ENCODE data around the gene CACNA2D2. TPM values are rescaled to one million over a fixed set of nuclear protein-coding genes. Genes with fewer than 3 reads are reported as not detected.

The CACNA2D2 gene
- total and polyA plus RNA-seq, 12 donors: 0.09 to 2.0 (median 0.60) TPM

- 68 to 75% (median 69%) methylated on average over 13 to 18 of the region's 18 CpGs for WGBS, 4 donors
- Histone ChIP-seq H3K27me3 (no peaks in the 10 kb centered on the region), H3K27ac (no peak overlapping the region), H3K4me1 (replicated peaks in 1 of 2) (no peaks in the 10 kb centered on the region), H3K4me3 (no peak overlapping the region), H3K9me3 (replicated peaks in 1 of 3) (no peaks in the 10 kb centered on the region), H3K36me3 (replicated peaks in 1 of 2) (no peaks in the 10 kb centered on the region)
- no peak for DNase-seq
- intact Hi-C loops (cut with DNase I): loop anchor here (2.0 to 5.0 kb wide), 3 partner anchors 102 to 193 kb away; partner anchors contain the start of gene ZMYND10 (in 1 of the 2)
- TF ChIP-seq CTCF (IDR thresholded peaks at IDR 0.05) (no peak), POLR2A (IDR thresholded peaks at IDR 0.05) (no peak)
Measured at GRCh38 chr3:50539356-50540286, 36.2 kb upstream of the CACNA2D2 start.

GRCh38 chr3:50537421-50538129 is 34.1 kb upstream of the CACNA2D2 start:
- Histone ChIP-seq H3K4me3 (no peak overlapping the region), H3K27me3 (no peaks in the 10 kb centered on the region), H3K4me1 (replicated peaks in 1 of 2) (no peaks in the 10 kb centered on the region), H3K27ac (no peak overlapping the region), H3K9me3 (replicated peaks in 1 of 3) (no peaks in the 10 kb centered on the region), H3K36me3 (replicated peaks in 1 of 2) (no peaks in the 10 kb centered on the region)
- intact Hi-C loops (cut with DNase I): loop anchor here in 1 of 2 donors (2.0 kb wide), 1 partner anchor 191 kb away; no protein-coding TSS in a partner anchor
- TF ChIP-seq CTCF (IDR thresholded peaks at IDR 0.05) (no peak), POLR2A (IDR thresholded peaks at IDR 0.05) (no peak)
- no peak for DNase-seq
- WGBS, 4 donors: 64 to 72% (median 69%) methylated on average over 4 of the region's 4 CpGs

- H3K4me1 ChIP-seq (replicated peaks in 1 of 2): no peaks in the 10 kb centered on the region
- WGBS, 4 donors: 63 to 78% (median 70%) methylated on average over 5 of the region's 5 CpGs
- intact Hi-C loops (cut with DNase I): no loop called here
- no peak overlapping the region for H3K27ac ChIP-seq
- TF ChIP-seq POLR2A (IDR thresholded peaks at IDR 0.05): no peak
- no peak for TF ChIP-seq CTCF (IDR thresholded peaks at IDR 0.05)
- H3K36me3 ChIP-seq (replicated peaks in 1 of 2): no peaks in the 10 kb centered on the region
- H3K4me3 ChIP-seq: no peak overlapping the region
- no peak for DNase-seq
- no peaks in the 10 kb centered on the region for H3K9me3 ChIP-seq (replicated peaks in 1 of 3)
- no peaks in the 10 kb centered on the region for H3K27me3 ChIP-seq
Measured at GRCh38 chr3:50536471-50537180, 33.2 kb upstream of the CACNA2D2 start.

Data from adrenal gland (tissue), 12 donors.